ENCODE results near the gene LINGO3. TPM values are rescaled to one million over a fixed set of nuclear protein-coding genes. Genes with fewer than 3 reads are reported as not detected.

The LINGO3 gene
- total RNA-seq, 1 experiment from 2014 or later, result 2.0 TPM

DNA sequence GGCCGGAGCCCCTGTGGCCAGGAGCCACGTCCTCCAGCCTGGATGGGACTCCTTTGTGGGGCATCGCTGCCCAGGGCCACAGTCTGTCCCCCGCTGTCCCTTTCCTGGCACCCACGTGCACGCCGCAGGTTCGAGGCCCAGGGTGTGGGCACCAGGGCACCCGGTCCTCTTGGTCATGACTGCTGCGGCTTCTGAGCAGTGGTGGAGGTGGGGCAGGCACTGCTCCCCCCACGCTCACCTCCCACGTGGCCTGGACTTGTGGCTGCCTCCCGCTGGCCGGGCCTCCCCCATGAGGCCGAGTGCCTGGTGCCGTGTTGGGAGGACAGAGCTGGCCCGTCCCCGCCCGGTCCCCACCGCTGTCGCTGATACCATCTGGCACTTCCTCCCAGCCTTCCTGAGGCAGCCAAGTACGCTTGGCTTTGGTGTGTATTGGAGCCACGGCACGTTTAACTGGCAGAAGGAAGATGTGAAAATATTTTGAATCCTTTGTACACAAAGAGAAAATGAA, 33.3 kb upstream of the LINGO3 start (continued):
- TF ChIP-seq, protein P1, sequence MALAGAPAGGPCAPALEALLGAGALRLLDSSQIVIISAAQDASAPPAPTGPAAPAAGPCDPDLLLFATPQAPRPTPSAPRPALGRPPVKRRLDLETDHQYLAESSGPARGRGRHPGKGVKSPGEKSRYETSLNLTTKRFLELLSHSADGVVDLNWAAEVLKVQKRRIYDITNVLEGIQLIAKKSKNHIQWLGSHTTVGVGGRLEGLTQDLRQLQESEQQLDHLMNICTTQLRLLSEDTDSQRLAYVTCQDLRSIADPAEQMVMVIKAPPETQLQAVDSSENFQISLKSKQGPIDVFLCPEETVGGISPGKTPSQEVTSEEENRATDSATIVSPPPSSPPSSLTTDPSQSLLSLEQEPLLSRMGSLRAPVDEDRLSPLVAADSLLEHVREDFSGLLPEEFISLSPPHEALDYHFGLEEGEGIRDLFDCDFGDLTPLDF (CRISPR knock-in tag; IDR thresholded peaks at IDR 0.05), result no peak
- TF ChIP-seq NFE2L1 (CRISPR knock-in tag; IDR thresholded peaks at IDR 0.05), result no peak
- TF ChIP-seq TEAD1 (CRISPR knock-in tag; IDR thresholded peaks at IDR 0.05), result no peak
- no peak for TF ChIP-seq IRF2 (CRISPR knock-in tag; IDR thresholded peaks at IDR 0.05; ENCODE audit: borderline replicate concordance, low read depth)
- TF ChIP-seq, protein P2, sequence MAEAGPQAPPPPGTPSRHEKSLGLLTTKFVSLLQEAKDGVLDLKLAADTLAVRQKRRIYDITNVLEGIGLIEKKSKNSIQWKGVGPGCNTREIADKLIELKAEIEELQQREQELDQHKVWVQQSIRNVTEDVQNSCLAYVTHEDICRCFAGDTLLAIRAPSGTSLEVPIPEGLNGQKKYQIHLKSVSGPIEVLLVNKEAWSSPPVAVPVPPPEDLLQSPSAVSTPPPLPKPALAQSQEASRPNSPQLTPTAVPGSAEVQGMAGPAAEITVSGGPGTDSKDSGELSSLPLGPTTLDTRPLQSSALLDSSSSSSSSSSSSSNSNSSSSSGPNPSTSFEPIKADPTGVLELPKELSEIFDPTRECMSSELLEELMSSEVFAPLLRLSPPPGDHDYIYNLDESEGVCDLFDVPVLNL (CRISPR knock-in tag; IDR thresholded peaks at IDR 0.05; ENCODE audit: borderline replicate concordance, low read depth), result no peak
- no peak for TF ChIP-seq ZNF219 (CRISPR knock-in tag; IDR thresholded peaks at IDR 0.05; ENCODE audit: borderline replicate concordance)
- no peak for TF ChIP-seq GTF2I (CRISPR knock-in tag; conservative IDR thresholded peaks at IDR 0.05)
- no peak for TF ChIP-seq FOXK1 (CRISPR knock-in tag; IDR thresholded peaks at IDR 0.05)
- TF ChIP-seq SOX15 (CRISPR knock-in tag; IDR thresholded peaks at IDR 0.05), result no peak
- no peak for TF ChIP-seq OVOL2 (CRISPR knock-in tag; IDR thresholded peaks at IDR 0.05; ENCODE audit: borderline replicate concordance)
- no peak for TF ChIP-seq TEAD4 (CRISPR knock-in tag; IDR thresholded peaks at IDR 0.05)
- TF ChIP-seq, protein P3, sequence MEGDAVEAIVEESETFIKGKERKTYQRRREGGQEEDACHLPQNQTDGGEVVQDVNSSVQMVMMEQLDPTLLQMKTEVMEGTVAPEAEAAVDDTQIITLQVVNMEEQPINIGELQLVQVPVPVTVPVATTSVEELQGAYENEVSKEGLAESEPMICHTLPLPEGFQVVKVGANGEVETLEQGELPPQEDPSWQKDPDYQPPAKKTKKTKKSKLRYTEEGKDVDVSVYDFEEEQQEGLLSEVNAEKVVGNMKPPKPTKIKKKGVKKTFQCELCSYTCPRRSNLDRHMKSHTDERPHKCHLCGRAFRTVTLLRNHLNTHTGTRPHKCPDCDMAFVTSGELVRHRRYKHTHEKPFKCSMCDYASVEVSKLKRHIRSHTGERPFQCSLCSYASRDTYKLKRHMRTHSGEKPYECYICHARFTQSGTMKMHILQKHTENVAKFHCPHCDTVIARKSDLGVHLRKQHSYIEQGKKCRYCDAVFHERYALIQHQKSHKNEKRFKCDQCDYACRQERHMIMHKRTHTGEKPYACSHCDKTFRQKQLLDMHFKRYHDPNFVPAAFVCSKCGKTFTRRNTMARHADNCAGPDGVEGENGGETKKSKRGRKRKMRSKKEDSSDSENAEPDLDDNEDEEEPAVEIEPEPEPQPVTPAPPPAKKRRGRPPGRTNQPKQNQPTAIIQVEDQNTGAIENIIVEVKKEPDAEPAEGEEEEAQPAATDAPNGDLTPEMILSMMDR (IDR thresholded peaks at IDR 0.05), result no peak
- no peak for TF ChIP-seq ETV6 (CRISPR knock-in tag; IDR thresholded peaks at IDR 0.05)
- TF ChIP-seq ZNF423 (CRISPR knock-in tag; IDR thresholded peaks at IDR 0.05), result no peak

DNA sequence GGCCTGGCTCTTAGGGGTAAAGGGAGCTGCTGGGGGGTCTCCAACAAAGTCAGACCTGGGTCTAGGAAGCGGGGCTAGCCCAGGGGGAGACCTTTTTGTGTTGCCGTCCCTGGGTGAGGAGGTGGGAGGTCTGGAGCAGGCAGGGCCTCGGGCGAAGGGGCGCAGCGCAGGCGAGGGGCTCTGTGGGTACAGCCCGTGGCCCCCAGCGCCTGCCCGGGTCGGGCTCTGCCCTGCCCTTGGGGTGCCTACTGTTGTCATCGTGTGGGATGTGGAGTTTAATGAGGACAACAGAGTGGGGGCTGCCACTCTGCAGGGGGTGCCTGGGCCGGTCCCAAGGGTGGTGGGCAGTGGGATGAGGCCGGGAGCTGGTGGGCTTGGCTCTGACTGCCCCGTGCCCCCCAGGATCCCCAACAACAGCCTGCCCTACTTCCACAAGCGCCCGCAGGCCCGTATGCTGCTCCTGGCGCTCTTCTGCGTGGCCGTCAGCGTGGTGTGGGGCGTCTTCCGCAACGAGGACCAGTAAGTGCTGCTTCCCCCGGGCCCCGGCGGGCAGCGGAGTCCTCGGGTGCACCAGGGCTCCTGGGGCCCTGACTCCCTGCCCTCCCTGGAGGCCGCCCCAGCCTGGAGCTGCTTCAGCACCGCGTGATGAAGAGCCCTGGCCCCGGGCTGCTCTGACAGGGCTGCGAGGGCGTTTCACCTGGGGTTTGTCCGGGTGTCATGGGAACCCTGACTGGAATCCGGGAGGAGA, 32.7 kb upstream of the LINGO3 start:
- peaks cover 9% of the 10 kb centered on the region for H3K36me3 Mint-ChIP-seq
- no peaks in the 10 kb centered on the region for H3K27me3 Mint-ChIP-seq (ENCODE audit: low read depth)
- H3K4me3 Mint-ChIP-seq, result no peak overlapping the region
- ChIA-PET POLR2A (no interaction called here), CTCF (no interaction called here)
- H3K9me3 Mint-ChIP-seq, result peaks cover 8% of the 10 kb centered on the region
- no peaks in the 10 kb centered on the region for H3K4me1 Mint-ChIP-seq
- ATAC-seq, result no peak
- no peak for TF ChIP-seq GABPB1 (CRISPR knock-in tag; IDR thresholded peaks at IDR 0.05)
- no peak for TF ChIP-seq FOXP1 (CRISPR knock-in tag; IDR thresholded peaks at IDR 0.05; ENCODE audit: borderline replicate concordance)
- no peak for TF ChIP-seq NFYB (CRISPR knock-in tag; conservative IDR thresholded peaks at IDR 0.05; ENCODE audit: low read depth)
- TF ChIP-seq, protein P2 (CRISPR knock-in tag; IDR thresholded peaks at IDR 0.05; ENCODE audit: borderline replicate concordance, low read depth), result no peak
- no peak for TF ChIP-seq TCF7 (CRISPR knock-in tag; IDR thresholded peaks at IDR 0.05; ENCODE audit: low read depth)
- TF ChIP-seq, protein P4, sequence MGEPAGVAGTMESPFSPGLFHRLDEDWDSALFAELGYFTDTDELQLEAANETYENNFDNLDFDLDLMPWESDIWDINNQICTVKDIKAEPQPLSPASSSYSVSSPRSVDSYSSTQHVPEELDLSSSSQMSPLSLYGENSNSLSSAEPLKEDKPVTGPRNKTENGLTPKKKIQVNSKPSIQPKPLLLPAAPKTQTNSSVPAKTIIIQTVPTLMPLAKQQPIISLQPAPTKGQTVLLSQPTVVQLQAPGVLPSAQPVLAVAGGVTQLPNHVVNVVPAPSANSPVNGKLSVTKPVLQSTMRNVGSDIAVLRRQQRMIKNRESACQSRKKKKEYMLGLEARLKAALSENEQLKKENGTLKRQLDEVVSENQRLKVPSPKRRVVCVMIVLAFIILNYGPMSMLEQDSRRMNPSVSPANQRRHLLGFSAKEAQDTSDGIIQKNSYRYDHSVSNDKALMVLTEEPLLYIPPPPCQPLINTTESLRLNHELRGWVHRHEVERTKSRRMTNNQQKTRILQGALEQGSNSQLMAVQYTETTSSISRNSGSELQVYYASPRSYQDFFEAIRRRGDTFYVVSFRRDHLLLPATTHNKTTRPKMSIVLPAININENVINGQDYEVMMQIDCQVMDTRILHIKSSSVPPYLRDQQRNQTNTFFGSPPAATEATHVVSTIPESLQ (CRISPR knock-in tag; IDR thresholded peaks at IDR 0.05), result no peak
- no peak for TF ChIP-seq ELF4 (CRISPR knock-in tag; IDR thresholded peaks at IDR 0.05; ENCODE audit: low read depth)
- TF ChIP-seq, protein P5, sequence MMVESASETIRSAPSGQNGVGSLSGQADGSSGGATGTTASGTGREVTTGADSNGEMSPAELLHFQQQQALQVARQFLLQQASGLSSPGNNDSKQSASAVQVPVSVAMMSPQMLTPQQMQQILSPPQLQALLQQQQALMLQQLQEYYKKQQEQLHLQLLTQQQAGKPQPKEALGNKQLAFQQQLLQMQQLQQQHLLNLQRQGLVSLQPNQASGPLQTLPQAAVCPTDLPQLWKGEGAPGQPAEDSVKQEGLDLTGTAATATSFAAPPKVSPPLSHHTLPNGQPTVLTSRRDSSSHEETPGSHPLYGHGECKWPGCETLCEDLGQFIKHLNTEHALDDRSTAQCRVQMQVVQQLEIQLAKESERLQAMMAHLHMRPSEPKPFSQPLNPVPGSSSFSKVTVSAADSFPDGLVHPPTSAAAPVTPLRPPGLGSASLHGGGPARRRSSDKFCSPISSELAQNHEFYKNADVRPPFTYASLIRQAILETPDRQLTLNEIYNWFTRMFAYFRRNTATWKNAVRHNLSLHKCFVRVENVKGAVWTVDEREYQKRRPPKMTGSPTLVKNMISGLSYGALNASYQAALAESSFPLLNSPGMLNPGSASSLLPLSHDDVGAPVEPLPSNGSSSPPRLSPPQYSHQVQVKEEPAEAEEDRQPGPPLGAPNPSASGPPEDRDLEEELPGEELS (CRISPR knock-in tag; IDR thresholded peaks at IDR 0.05), result no peak
- no peak for TF ChIP-seq JAZF1 (CRISPR knock-in tag; IDR thresholded peaks at IDR 0.05)
- no peak for TF ChIP-seq OVOL2 (CRISPR knock-in tag; IDR thresholded peaks at IDR 0.05; ENCODE audit: borderline replicate concordance)
- no peak for TF ChIP-seq SP1 (CRISPR knock-in tag; conservative IDR thresholded peaks at IDR 0.05)
- H3K27ac Mint-ChIP-seq, result no peak overlapping the region
- no peak for DNase-seq (ENCODE audit: low spot score)
